Aortic smooth muscle cell (primary cell): ENCODE results near the gene USP17L10. TPM values are rescaled to one million over a fixed set of nuclear protein-coding genes. Genes with fewer than 3 reads are reported as not detected.

Experiments
- total RNA-seq: library from RNA; depleted of rRNA; stranded (reverse); fragments of >200 nt; gene quantifications from 2 replicates; pipeline ENCODE4 v1.2.3, GENCODE V29; 2014

USP17L10 gene
- not detected in 2 replicates for total RNA-seq

GRCh38 chr4:9210357-9210756 is at the start of gene USP17L10:
Gene USP17L10 (plus strand): TSS chr4:9210657. CDS start chr4:9210657, 0 bp downstream.

GRCh38 chr4:9169791-9170459 is 40.5 kb upstream of the USP17L10 start, which contains the start of gene FAM90A26:
Gene FAM90A26 (plus strand): TSS chr4:9170409. CDS start chr4:9173173, 2,764 bp downstream.

GRCh38 chr4:9215105-9215504 is 4.6 kb downstream of the USP17L10 start, which contains the start of gene USP17L11:
Gene USP17L11 (plus strand): TSS chr4:9215405. CDS start chr4:9215405, 0 bp downstream.

GRCh38 chr4:9219852-9220251 is 9.4 kb downstream of the USP17L10 start, which contains the start of gene USP17L12:
Gene USP17L12 (plus strand): TSS chr4:9220152. CDS start chr4:9220152, 0 bp downstream.

GRCh38 chr4:9224596-9224995 is 14.1 kb downstream of the USP17L10 start, which contains the start of gene USP17L13:
Gene USP17L13 (plus strand): TSS chr4:9224896. CDS start chr4:9224896, 0 bp downstream.

GRCh38 chr4:9234085-9234484 is 23.6 kb downstream of the USP17L10 start, which contains the start of gene USP17L15:
Gene USP17L15 (plus strand): TSS chr4:9234385. CDS start chr4:9234385, 0 bp downstream.

GRCh38 chr4:9243579-9243978 is 33.1 kb downstream of the USP17L10 start, which contains the start of gene USP17L17:
Gene USP17L17 (plus strand): TSS chr4:9243879. CDS start chr4:9243879, 0 bp downstream.

GRCh38 chr4:9247953-9248680 is 37.7 kb downstream of the USP17L10 start, which contains the start of gene USP17L18:
Gene USP17L18 (plus strand): TSS chr4:9248630. CDS start chr4:9248630, 0 bp downstream.

GRCh38 chr4:9253078-9253477 is 42.6 kb downstream of the USP17L10 start, which contains the start of gene USP17L19:
Gene USP17L19 (plus strand): TSS chr4:9253378. CDS start chr4:9253378, 0 bp downstream.

GRCh38 chr4:9257824-9258223 is 47.4 kb downstream of the USP17L10 start, which contains the start of gene USP17L20:
Gene USP17L20 (plus strand): TSS chr4:9258124. CDS start chr4:9258124, 0 bp downstream.

Other genes with a start within 250 kb of the USP17L10 start
- gene FAM90A26, start 40.2 kb upstream of the USP17L10 start, total RNA-seq: not detected in 2 replicates
- not detected in 2 replicates for gene USP17L11, start 4.7 kb downstream of the USP17L10 start, total RNA-seq
- not detected in 2 replicates for gene USP17L12, start 9.5 kb downstream of the USP17L10 start, total RNA-seq
- not detected in 2 replicates for gene USP17L13, start 14.2 kb downstream of the USP17L10 start, total RNA-seq
- not detected in 2 replicates for gene USP17L15, start 23.7 kb downstream of the USP17L10 start, total RNA-seq
- gene USP17L17, start 33.2 kb downstream of the USP17L10 start, total RNA-seq: not detected in 2 replicates
- not detected in 2 replicates for gene USP17L18, start 38.0 kb downstream of the USP17L10 start, total RNA-seq
- gene USP17L19, start 42.7 kb downstream of the USP17L10 start, total RNA-seq: not detected in 2 replicates
- gene USP17L20, start 47.5 kb downstream of the USP17L10 start, total RNA-seq: not detected in 2 replicates
- gene USP17L21, start 52.2 kb downstream of the USP17L10 start, total RNA-seq: not detected in 2 replicates
- not detected in 2 replicates for gene USP17L22, start 57.0 kb downstream of the USP17L10 start, total RNA-seq
- gene USP17L24, start 114.5 kb downstream of the USP17L10 start, total RNA-seq: not detected in 2 replicates
- gene USP17L25, start 119.3 kb downstream of the USP17L10 start, total RNA-seq: not detected in 2 replicates
- not detected in 2 replicates for gene USP17L26, start 124.0 kb downstream of the USP17L10 start, total RNA-seq
- gene USP17L5, start 128.7 kb downstream of the USP17L10 start, total RNA-seq: not detected in 2 replicates
- not detected in 2 replicates for gene USP17L27, start 133.5 kb downstream of the USP17L10 start, total RNA-seq
- not detected in 2 replicates for gene USP17L28, start 138.2 kb downstream of the USP17L10 start, total RNA-seq
- gene USP17L29, start 143.0 kb downstream of the USP17L10 start, total RNA-seq: not detected in 2 replicates
- not detected in 2 replicates for gene USP17L30, start 152.5 kb downstream of the USP17L10 start, total RNA-seq
- not detected in 2 replicates for gene DEFB131A, start 233.8 kb downstream of the USP17L10 start, total RNA-seq